MCF 10A (cell line): ENCODE data around the gene NXPH1. TPM values are rescaled to one million over a fixed set of nuclear protein-coding genes. Genes with fewer than 3 reads are reported as not detected.

Source experiments
- BruUV-seq: library from RNA; stranded (reverse); fragments of 400-500 nt; replicated peaks from 2 replicates; lab custom pipeline; 2021; lab: Mats Ljungman, UMichigan
- CTCF ChIA-PET: fragments of 300-600 bp; sonication (Branson Sonifier 250); formaldehyde crosslinking; extraction: SDS; loops from one replicate; lab custom pipeline; 2021; ENCODE audit warnings: antibody characterized with exemption, inconsistent platforms; lab: Yijun Ruan, JAX
- POLR2A ChIA-PET: fragments of 300-600, 350-650 bp; sonication (Branson Sonifier 250); formaldehyde crosslinking; extraction: SDS; loops from one replicate; lab custom pipeline; 2020; ENCODE audit warnings: antibody characterized with exemption, inconsistent platforms; lab: Yijun Ruan, JAX
- DNase-seq: peaks from one replicate; pipeline ENCODE4 v3.0.0-alpha.2; 2018; ENCODE audit not compliant: unreplicated experiment
- H3K27ac Mint-ChIP-seq: one replicate; pipeline ENCODE4 v1.8.0; 2022; ENCODE audit warnings: mild to moderate bottlenecking, low read depth, mixed read lengths; ENCODE audit not compliant: unreplicated experiment
- H3K27me3 Mint-ChIP-seq: one replicate; pipeline ENCODE4 v1.8.0; 2022; ENCODE audit warnings: mixed read lengths; ENCODE audit not compliant: insufficient read depth, unreplicated experiment
- H3K36me3 Mint-ChIP-seq: one replicate; pipeline ENCODE4 v1.8.0; 2022; ENCODE audit warnings: mild to moderate bottlenecking, moderate library complexity, mixed read lengths; ENCODE audit not compliant: insufficient read depth, unreplicated experiment
- H3K4me1 Mint-ChIP-seq: one replicate; pipeline ENCODE4 v1.8.0; 2022; ENCODE audit warnings: mixed read lengths; ENCODE audit not compliant: insufficient read depth, unreplicated experiment
- H3K4me3 Mint-ChIP-seq: one replicate; pipeline ENCODE4 v1.8.0; 2022; ENCODE audit warnings: mild to moderate bottlenecking, moderate library complexity, mixed read lengths; ENCODE audit not compliant: unreplicated experiment
- H3K9me3 Mint-ChIP-seq: one replicate; pipeline ENCODE4 v1.8.0; 2022; ENCODE audit warnings: mixed read lengths; ENCODE audit not compliant: unreplicated experiment
- CTCF ChIP-seq: fragments of 200-600 bp; IDR thresholded peaks from one replicate; pipeline ENCODE4 v1.8.0; 2022; ENCODE audit warnings: antibody characterized with exemption, mild to moderate bottlenecking; ENCODE audit not compliant: unreplicated experiment
- intact Hi-C: fragments of 100-400 bp; cut with micrococcal nuclease; formaldehyde crosslinking; loops from 2 replicates; pipeline ENCODE4 v1.14.1; 2022
- total RNA-seq: library from RNA; stranded (reverse); gene quantifications from 2 replicates; pipeline ENCODE4 v1.2.3, GENCODE V29; 2022

NXPH1 gene
- total RNA-seq, 1 experiment from 2014 or later, result not detected

GRCh38 chr7:8491544-8492489, 58.4 kb downstream of the NXPH1 start:
- CTCF ChIA-PET, result interaction anchor here (0.6 kb wide), 1 partner anchor 14 kb away, joined by 3 read pairs; no protein-coding TSS in a partner anchor
- BruUV-seq, result no TSS peak
- POLR2A ChIA-PET, result no interaction called here
- no peak for DNase-seq
- Mint-ChIP-seq H3K9me3 (no peaks in the 10 kb centered on the region), H3K27me3 (peaks cover 73% of the 10 kb centered on the region), H3K4me3 (no peak overlapping the region), H3K4me1 (no peaks in the 10 kb centered on the region), H3K27ac (no peak overlapping the region), H3K36me3 (no peaks in the 10 kb centered on the region)
- no peak for TF ChIP-seq CTCF
- intact Hi-C loops, result no loop called here

GRCh38 chr7:8499128-8499527, 65.7 kb downstream of the NXPH1 start:
- intact Hi-C loops, result no loop called here

GRCh38 chr7:8500286-8500685, 66.9 kb downstream of the NXPH1 start:
- ChIA-PET POLR2A (no interaction called here), CTCF (interaction anchor here (1.5 kb wide), 1 partner anchor 8 kb away, joined by 6 read pairs; no protein-coding TSS in a partner anchor)
- H3K4me3 Mint-ChIP-seq, result no peak overlapping the region
- BruUV-seq, result no TSS peak
- no peaks in the 10 kb centered on the region for H3K9me3 Mint-ChIP-seq
- peaks cover 2% of the 10 kb centered on the region for H3K27me3 Mint-ChIP-seq
- intact Hi-C loops, result no loop called here
- H3K36me3 Mint-ChIP-seq, result no peaks in the 10 kb centered on the region
- H3K27ac Mint-ChIP-seq, result no peak overlapping the region
- DNase-seq, result peak; percentile 8
- H3K4me1 Mint-ChIP-seq, result no peaks in the 10 kb centered on the region
- no peak for TF ChIP-seq CTCF

More at GRCh38 chr7:8499128-8499527, 65.7 kb downstream of the NXPH1 start:
- no peak for DNase-seq
- Mint-ChIP-seq H3K4me1 (no peaks in the 10 kb centered on the region), H3K4me3 (no peak overlapping the region), H3K36me3 (no peaks in the 10 kb centered on the region), H3K27me3 (peaks cover 13% of the 10 kb centered on the region), H3K27ac (no peak overlapping the region), H3K9me3 (no peaks in the 10 kb centered on the region)
- no peak for TF ChIP-seq CTCF
- POLR2A ChIA-PET, result no interaction called here
- no TSS peak for BruUV-seq
- CTCF ChIA-PET, result interaction anchor here (1.3 to 1.5 kb wide), 2 partner anchors 9 to 21 kb away, joined by 4 to 6 read pairs; no protein-coding TSS in a partner anchor

GRCh38 chr7:8507566-8507965, 74.2 kb downstream of the NXPH1 start:
- H3K36me3 Mint-ChIP-seq, result no peaks in the 10 kb centered on the region
- ChIA-PET POLR2A (interaction anchor here (0.6 kb wide), 1 partner anchor 612 kb away, joined by 3 read pairs; no protein-coding TSS in a partner anchor), CTCF (interaction anchor here (1.2 kb wide), 1 partner anchor 8 kb away, joined by 6 read pairs; no protein-coding TSS in a partner anchor)
- no peak for TF ChIP-seq CTCF
- H3K27ac Mint-ChIP-seq, result no peak overlapping the region
- peaks cover 35% of the 10 kb centered on the region for H3K27me3 Mint-ChIP-seq
- no peaks in the 10 kb centered on the region for H3K9me3 Mint-ChIP-seq
- no TSS peak for BruUV-seq
- no peak overlapping the region for H3K4me3 Mint-ChIP-seq
- H3K4me1 Mint-ChIP-seq, result no peaks in the 10 kb centered on the region
- DNase-seq, result no peak
- intact Hi-C loops, result no loop called here
